HL-60/S4 treated with retinoic acid at 250 ng/mL for 4 days and 3 days (cell line): Measurements from ENCODE around the gene MTIF2.
"Not testable (repeated sequence)": the region's sequence is repeated elsewhere in the genome, so short reads cannot be mapped to it uniquely, and the experiment has no call there.

ENCODE experiments used
- in situ Hi-C: fragments of 300-500 bp; cut with MboI; formaldehyde crosslinking; loops from 2 replicates; pipeline ENCODE4 v1.7.0; 2022; ENCODE audit warnings: low sequenced_read_pairs

The MTIF2 gene

DNA sequence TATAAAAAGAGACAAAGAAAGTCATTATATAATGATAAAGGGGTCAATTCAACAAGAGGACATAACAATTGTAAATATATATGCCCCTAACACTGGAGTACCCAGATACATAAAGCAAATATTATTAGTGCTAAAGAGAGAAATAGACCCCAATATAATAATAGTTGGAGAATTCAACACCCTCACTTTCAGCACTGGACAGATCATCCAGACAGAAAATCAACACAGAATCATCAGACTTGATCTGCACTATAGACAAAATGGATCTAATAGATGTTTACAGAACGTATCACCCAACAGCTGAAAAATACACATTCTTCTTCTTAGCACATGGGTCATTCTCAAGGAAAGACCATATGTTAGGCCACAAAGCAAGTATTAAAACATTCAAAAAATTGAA lies 68.6 kb downstream of the MTIF2 start:
- in situ Hi-C loops, result no loop called here

DNA sequence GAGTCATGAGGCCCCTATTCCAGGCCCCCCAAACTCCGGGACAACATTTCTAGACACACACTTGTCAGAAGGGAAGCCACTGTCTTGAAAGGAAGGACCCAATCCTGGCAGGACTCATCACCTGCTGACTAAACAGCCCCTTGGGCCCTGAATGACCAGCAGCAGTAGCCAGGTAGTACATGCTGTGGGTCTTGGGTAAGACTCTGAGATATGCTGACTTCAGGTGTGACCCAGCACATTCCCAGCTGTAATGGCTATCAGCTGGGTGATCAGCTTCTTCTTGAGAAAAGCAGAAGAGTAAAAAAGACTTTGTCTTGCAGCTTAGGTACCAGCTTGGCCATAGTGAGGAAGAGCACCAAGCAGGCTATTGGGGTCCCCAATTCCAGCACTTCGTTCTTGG lies 72.5 kb downstream of the MTIF2 start:
- in situ Hi-C loops, result no loop called here

DNA sequence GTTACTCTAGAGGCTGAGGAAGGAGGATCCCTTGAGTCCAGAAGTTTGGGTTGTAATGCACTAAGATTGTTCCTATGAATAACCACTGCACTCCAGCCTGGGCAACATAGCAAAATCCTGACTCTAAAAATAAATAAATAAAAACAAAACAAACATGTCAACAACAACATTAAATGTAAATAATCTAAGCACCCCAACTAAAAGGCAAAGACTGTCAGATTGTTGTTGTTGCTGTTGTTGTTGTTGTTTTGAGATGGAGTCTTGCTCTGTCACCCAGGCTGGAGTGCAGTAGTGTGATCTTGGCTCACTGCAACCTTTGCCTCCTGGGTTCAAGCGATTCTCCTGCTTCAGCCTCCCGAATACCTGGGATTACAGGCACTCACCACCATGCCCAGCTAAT lies 77.1 kb downstream of the MTIF2 start:
- in situ Hi-C loops, result not testable (repeated sequence)

DNA sequence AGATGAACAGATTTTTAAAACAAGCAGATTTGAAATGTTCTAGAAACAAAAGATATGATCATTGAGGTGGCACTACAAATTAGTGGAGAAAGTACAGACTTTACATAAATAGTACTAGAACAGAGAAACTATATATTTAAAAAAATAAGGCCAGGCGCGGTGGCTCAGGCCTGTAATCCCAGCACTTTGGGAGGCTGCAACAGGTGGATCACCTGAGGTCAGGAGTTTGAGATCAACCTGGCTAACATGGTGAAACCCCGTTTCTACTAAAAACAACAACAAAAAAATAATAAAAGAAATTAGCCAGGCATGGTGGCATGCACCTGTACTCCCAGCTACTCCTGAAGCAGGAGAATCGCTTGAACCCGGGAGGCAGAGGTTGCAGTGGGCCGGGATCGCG lies 82.2 kb downstream of the MTIF2 start:
- in situ Hi-C loops, result not testable (repeated sequence)
